ENCODE measurements around the gene RASGEF1C. TPM values are rescaled to one million over a fixed set of nuclear protein-coding genes. Genes with fewer than 3 reads are reported as not detected.

The RASGEF1C gene
- total and polyA plus RNA-seq, 2 of the 13 experiments (the other 11 are each of a cell fraction or from before 2014, with no cell fraction given): not detected

DNA sequence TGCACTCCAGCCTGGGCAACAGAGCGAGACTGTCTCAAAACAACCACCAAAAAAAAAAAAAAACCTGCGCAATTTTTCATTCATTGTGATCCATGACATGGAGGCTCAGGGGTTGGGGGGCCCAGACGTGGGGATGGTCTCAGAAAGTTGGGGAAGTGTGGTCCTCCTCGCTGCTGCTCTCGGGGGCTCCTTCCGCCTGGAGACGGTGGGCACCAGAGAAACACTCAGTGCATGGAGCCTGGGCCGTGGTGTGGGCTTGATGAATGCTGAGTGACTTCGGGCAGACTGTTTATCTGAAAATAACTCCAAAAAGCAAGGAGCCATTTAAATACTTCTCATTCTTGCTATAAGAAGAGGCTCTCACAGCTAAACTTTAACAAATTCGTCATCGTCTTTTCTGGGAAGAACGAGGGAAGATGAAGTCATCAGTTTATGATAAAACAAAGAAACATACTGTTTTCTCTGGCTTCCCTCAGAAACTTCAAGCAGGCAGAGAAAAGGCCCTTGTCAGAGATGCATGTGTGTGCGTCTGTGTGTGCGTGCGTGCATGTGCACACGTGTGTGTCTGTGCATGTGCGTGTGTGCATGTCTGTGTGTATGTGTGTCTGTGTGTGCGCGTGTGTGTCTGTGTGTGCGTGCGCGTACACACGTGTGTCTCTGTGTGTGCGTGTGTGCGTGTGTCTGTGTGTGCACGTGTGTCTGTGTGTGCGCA lies 35.0 kb downstream of the RASGEF1C start:
- POLR2A ChIA-PET: no interaction called here
- CTCF ChIA-PET (ENCODE audit: low intra/inter-chr PET ratio, low total read pairs): no interaction called here
- no peak overlapping the region for H2AFZ ChIP-seq (ENCODE audit: low read length)
- H4K20me1 ChIP-seq (ENCODE audit: insufficient read depth, low read length): no peaks in the 10 kb centered on the region
- no peak overlapping the region for H3K27ac ChIP-seq (ENCODE audit: extremely low read length, insufficient read depth, low read length)
- no peaks in the 10 kb centered on the region for H3K9me3 ChIP-seq (ENCODE audit: low read length)
- peaks cover 33% of the 10 kb centered on the region for H3K4me1 ChIP-seq (ENCODE audit: insufficient read depth, low read length)
- FAIRE-seq: no peak
- peaks cover 2 to 30% of the 10 kb centered on the region in 2 experiments; a peak in 4 of 5 replicates for H3K27me3 ChIP-seq (ENCODE audit: control insufficient read depth in 1 of 2, insufficient read depth in 2 of 2, low read length in 2 of 2)
- 57% methylated on average over 26 of the region's 27 CpGs for WGBS (ENCODE audit: low lambda C conversion rate)
- intact Hi-C loops (cut with micrococcal nuclease; ENCODE audit: unreplicated experiment): no loop called here
- DNase-seq (ENCODE audit: low spot score): no peak
- H3K36me3 ChIP-seq (replicated peaks in 1 of 2; ENCODE audit: control insufficient read depth in 1 of 2, insufficient read depth in 2 of 2, low read length in 2 of 2): no peaks in the 10 kb centered on the region
- in situ Hi-C loops (cut with HindIII; ENCODE audit: extremely low pct_ligation_motif_present, low pct_unique_long_range_greater_than_20kb): no loop called here
- H3K9ac ChIP-seq (ENCODE audit: insufficient read depth, low read depth, low read length): no peak overlapping the region
- TF ChIP-seq, protein P1, sequence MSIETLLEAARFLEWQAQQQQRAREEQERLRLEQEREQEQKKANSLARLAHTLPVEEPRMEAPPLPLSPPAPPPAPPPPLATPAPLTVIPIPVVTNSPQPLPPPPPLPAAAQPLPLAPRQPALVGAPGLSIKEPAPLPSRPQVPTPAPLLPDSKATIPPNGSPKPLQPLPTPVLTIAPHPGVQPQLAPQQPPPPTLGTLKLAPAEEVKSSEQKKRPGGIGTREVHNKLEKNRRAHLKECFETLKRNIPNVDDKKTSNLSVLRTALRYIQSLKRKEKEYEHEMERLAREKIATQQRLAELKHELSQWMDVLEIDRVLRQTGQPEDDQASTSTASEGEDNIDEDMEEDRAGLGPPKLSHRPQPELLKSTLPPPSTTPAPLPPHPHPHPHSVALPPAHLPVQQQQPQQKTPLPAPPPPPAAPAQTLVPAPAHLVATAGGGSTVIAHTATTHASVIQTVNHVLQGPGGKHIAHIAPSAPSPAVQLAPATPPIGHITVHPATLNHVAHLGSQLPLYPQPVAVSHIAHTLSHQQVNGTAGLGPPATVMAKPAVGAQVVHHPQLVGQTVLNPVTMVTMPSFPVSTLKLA (IDR thresholded peaks at IDR 0.05): peak; percentile 56
- TF ChIP-seq KDM5A (IDR thresholded peaks at IDR 0.05; ENCODE audit: borderline replicate concordance, low read length): no peak
- no peak for ATAC-seq
- H3K4me2 ChIP-seq (ENCODE audit: low read depth, low read length): no peak overlapping the region
- BruUV-seq (replicated peaks): no TSS peak
- H3K79me2 ChIP-seq (ENCODE audit: insufficient read depth, low read length): no peaks in the 10 kb centered on the region
- H3K4me3 ChIP-seq (replicated peaks in 1 of 3; ENCODE audit: insufficient read depth in 1 of 3, low read depth in 2 of 3, low read length in 3 of 3): no peak overlapping the region

DNA sequence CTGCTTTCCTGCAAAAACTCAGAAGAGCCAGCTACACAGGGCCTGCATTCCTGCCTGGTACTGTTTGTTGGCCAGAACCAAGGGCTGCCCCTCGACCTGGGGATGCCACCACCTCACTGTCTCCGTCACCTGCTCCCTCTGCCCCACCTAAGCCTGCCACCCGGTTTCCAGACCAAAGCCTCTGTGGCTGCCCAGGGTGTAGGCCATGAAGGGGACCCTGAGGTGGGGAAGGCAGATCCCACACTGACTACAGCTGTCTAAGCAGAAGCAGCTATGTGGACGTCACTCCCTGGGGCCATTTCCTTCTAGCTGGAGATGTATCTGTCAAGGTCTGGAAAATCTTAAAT lies 35.8 kb downstream of the RASGEF1C start:
- no peak overlapping the region for H3K9ac ChIP-seq (ENCODE audit: insufficient read depth, low read depth, low read length)
- TF ChIP-seq HNRNPL (IDR thresholded peaks at IDR 0.05; ENCODE audit: low read depth, low read length) (peak; percentile 9; the same call in 1 of the 2 replicates), ZFY (CRISPR knock-in tag; IDR thresholded peaks at IDR 0.05) (0 out of 2 replicates have a peak, but pooled peaks have one; percentile 2), CEBPB (IDR thresholded peaks at IDR 0.05; ENCODE audit: borderline replicate concordance, low read depth, low read length) (no peak), TGIF2 (CRISPR knock-in tag; IDR thresholded peaks at IDR 0.05) (0 out of 2 replicates have a peak, but pooled peaks have one; percentile 0), ZNF12 (CRISPR knock-in tag; IDR thresholded peaks at IDR 0.05) (0 out of 2 replicates have a peak, but pooled peaks have one; percentile 22), JUND (CRISPR knock-in tag; IDR thresholded peaks at IDR 0.05) (0 out of 2 replicates have a peak, but pooled peaks have one; percentile 1)
- TF ChIP-seq, protein P2, sequence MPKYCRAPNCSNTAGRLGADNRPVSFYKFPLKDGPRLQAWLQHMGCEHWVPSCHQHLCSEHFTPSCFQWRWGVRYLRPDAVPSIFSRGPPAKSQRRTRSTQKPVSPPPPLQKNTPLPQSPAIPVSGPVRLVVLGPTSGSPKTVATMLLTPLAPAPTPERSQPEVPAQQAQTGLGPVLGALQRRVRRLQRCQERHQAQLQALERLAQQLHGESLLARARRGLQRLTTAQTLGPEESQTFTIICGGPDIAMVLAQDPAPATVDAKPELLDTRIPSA (CRISPR knock-in tag; IDR thresholded peaks at IDR 0.05; ENCODE audit: borderline replicate concordance): no peak
- H3K4me3 ChIP-seq (replicated peaks in 1 of 3; ENCODE audit: insufficient read depth in 1 of 3, low read depth in 2 of 3, low read length in 3 of 3): no peak overlapping the region
- no peaks in the 10 kb centered on the region for H3K79me2 ChIP-seq (ENCODE audit: insufficient read depth, low read length)
- BruUV-seq (replicated peaks): no TSS peak
- intact Hi-C loops (cut with micrococcal nuclease; ENCODE audit: unreplicated experiment): no loop called here
- H3K27ac ChIP-seq (ENCODE audit: extremely low read length, insufficient read depth, low read length): no peak overlapping the region
- peaks cover 0 to 30% of the 10 kb centered on the region in 2 experiments; a peak in 4 of 5 replicates for H3K27me3 ChIP-seq (ENCODE audit: control insufficient read depth in 1 of 2, insufficient read depth in 2 of 2, low read length in 2 of 2)
- no peaks in the 10 kb centered on the region for H4K20me1 ChIP-seq (ENCODE audit: insufficient read depth, low read length)
- peak overlapping the region; percentile 41 for H3K4me2 ChIP-seq (ENCODE audit: low read depth, low read length)
- 8% methylated on average over 3 of the region's 4 CpGs for WGBS (ENCODE audit: low lambda C conversion rate)
- H3K4me1 ChIP-seq (ENCODE audit: insufficient read depth, low read length): peaks cover 33% of the 10 kb centered on the region
- H3K36me3 ChIP-seq (replicated peaks in 1 of 2; ENCODE audit: control insufficient read depth in 1 of 2, insufficient read depth in 2 of 2, low read length in 2 of 2): no peaks in the 10 kb centered on the region
- FAIRE-seq: no peak
- ChIA-PET CTCF (ENCODE audit: low intra/inter-chr PET ratio, low total read pairs) (no interaction called here), POLR2A (interaction anchor here (0.6 kb wide), 1 partner anchor 120 kb away, joined by 4 read pairs; no protein-coding TSS in a partner anchor)
- no peak overlapping the region for H2AFZ ChIP-seq (ENCODE audit: low read length)
- DNase-seq (ENCODE audit: low spot score): no peak
- no peaks in the 10 kb centered on the region for H3K9me3 ChIP-seq (ENCODE audit: low read length)
- in situ Hi-C loops (cut with HindIII; ENCODE audit: extremely low pct_ligation_motif_present, low pct_unique_long_range_greater_than_20kb): no loop called here
- no peak for ATAC-seq
